Omental fat pad (tissue), 4 donors: ENCODE results near the gene ADAM11. TPM values are rescaled to one million over a fixed set of nuclear protein-coding genes. Genes with fewer than 3 reads are reported as not detected.
A peak's percentile ranks its signal among the peaks of the same experiment; 100 is the strongest.

ENCODE experiments used
- ATAC-seq: fragments of 150-250 bp; one replicate; pipeline ENCODE4 v1.9.1; 2016; ENCODE audit warnings: mild to moderate bottlenecking, moderate library complexity; ENCODE audit not compliant: low FRiP score
- DNase-seq: peaks from one replicate; pipeline ENCODE4 v3.0.0-alpha.2; 2019; ENCODE audit warnings: low spot score
- total RNA-seq, 4 donors: library from RNA; depleted of rRNA; stranded (reverse); fragments of >200 nt; gene quantifications; one replicate each; pipeline ENCODE4 v1.1.0, GENCODE V29; 2016
- TF ChIP-seq, protein P1 (sequence below), 3 donors: fragments of 450-650 bp; IDR thresholded peaks; one replicate each; pipeline ENCODE4 v1.5.1; 2016 to 2017; ENCODE audit warnings: antibody characterized with exemption in 3 of 3, mild to moderate bottlenecking in 3 of 3, moderate library complexity in 2 of 3

Gene ADAM11
- total RNA-seq, 4 donors from 2014 or later, result 0.19 to 0.72 (median 0.50) TPM

DNA sequence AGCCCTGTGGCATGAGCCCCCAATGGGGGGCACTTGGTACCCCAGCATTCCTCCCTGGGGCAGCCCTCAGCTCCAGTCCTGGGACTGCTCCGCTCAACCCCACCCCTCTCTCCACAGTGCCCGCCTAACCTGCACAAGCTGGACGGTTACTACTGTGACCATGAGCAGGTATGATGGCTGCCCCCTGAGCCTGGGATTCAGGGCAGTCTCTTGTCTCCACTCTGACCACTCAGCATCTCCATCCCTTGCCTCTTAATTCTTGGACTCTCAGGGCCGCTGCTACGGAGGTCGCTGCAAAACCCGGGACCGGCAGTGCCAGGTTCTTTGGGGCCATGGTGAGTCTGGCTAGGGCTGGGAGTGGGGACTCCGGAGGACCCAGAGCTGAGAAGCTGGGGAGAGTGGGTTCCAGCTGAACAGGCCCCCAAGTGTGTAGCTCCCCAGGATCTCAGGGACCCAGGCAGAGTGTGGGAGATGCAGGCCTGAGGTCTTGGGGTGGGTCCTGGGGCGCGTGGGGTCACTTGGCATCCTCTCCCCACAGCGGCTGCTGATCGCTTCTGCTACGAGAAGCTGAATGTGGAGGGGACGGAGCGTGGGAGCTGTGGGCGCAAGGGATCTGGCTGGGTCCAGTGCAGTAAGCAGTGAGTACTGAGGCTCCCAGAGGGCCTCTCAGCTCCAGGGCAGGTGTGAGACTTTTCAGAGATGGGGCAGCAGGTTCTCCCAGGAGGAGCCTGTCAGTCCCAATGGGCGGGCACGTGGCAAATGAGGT is 18.0 kb downstream of the ADAM11 start:
- DNase-seq, result no peak
- ATAC-seq, result no peak
- TF ChIP-seq, protein P1, sequence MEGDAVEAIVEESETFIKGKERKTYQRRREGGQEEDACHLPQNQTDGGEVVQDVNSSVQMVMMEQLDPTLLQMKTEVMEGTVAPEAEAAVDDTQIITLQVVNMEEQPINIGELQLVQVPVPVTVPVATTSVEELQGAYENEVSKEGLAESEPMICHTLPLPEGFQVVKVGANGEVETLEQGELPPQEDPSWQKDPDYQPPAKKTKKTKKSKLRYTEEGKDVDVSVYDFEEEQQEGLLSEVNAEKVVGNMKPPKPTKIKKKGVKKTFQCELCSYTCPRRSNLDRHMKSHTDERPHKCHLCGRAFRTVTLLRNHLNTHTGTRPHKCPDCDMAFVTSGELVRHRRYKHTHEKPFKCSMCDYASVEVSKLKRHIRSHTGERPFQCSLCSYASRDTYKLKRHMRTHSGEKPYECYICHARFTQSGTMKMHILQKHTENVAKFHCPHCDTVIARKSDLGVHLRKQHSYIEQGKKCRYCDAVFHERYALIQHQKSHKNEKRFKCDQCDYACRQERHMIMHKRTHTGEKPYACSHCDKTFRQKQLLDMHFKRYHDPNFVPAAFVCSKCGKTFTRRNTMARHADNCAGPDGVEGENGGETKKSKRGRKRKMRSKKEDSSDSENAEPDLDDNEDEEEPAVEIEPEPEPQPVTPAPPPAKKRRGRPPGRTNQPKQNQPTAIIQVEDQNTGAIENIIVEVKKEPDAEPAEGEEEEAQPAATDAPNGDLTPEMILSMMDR (IDR thresholded peaks at IDR 0.05), result no peak

DNA sequence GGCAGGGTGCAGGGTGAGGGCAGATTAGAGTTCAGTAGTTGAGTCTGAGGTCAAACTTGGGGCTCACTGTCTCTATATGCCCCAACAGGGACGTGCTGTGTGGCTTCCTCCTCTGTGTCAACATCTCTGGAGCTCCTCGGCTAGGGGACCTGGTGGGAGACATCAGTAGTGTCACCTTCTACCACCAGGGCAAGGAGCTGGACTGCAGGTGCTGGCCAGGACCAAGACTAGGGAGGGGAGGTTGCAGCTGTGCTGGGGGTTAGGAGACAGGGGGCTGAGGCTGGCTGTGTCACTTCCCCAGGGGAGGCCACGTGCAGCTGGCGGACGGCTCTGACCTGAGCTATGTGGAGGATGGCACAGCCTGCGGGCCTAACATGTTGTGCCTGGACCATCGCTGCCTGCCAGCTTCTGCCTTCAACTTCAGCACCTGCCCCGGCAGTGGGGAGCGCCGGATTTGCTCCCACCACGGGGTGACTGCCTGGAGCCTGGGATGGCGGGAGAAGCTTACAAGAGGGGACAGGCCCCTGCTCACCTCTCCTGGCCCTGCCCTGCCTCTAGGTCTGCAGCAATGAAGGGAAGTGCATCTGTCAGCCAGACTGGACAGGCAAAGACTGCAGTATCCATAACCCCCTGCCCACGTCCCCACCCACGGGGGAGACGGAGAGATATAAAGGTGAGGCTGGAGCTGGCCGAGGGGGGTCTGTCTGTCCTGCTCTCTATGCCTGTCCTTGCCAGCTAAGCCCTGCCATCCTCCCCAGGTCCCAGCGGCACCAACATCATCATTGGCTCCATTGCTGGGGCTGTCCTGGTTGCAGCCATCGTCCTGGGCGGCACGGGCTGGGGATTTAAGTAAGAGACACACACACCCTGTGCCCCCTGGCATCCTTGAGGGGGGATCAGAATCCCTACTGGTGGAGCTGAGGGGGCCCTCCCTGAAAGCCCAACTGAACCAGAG is 18.9 kb downstream of the ADAM11 start:
- ATAC-seq, result no peak
- TF ChIP-seq, protein P1 (IDR thresholded peaks at IDR 0.05), result no peak

DNA sequence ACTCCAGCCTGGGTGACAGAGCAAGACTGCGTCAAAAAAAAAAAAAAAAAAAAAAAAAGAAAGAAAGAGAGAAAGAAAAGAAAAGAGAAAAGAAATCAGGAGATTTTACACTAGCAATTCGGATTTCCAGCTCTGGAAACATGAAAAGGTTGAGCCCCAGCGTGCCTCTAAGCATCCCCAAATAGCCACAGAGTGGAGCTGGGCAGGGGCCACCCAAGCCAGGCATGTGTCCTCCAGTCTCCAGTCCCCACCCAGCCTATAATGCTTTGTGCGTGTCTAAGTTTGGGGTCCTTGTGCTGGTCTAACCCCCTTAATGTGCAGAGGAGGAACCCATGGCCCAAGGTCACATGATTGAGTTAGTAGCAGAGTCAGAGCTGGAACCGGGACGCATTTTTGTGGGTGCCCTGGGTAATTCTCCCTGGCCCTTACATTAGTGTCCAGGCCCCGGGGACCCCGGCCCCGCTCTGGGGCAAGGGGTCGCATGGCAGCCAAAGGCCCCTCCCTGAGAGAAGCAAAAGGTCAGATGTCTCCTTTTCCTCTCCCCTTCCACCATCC is 19.9 kb downstream of the ADAM11 start:
- no peak for ATAC-seq
- TF ChIP-seq, protein P1 (IDR thresholded peaks at IDR 0.05), result no peak
- DNase-seq, result no peak

More for the DNA sequence above, 18.9 kb downstream of the ADAM11 start:
- no peak for DNase-seq

DNA sequence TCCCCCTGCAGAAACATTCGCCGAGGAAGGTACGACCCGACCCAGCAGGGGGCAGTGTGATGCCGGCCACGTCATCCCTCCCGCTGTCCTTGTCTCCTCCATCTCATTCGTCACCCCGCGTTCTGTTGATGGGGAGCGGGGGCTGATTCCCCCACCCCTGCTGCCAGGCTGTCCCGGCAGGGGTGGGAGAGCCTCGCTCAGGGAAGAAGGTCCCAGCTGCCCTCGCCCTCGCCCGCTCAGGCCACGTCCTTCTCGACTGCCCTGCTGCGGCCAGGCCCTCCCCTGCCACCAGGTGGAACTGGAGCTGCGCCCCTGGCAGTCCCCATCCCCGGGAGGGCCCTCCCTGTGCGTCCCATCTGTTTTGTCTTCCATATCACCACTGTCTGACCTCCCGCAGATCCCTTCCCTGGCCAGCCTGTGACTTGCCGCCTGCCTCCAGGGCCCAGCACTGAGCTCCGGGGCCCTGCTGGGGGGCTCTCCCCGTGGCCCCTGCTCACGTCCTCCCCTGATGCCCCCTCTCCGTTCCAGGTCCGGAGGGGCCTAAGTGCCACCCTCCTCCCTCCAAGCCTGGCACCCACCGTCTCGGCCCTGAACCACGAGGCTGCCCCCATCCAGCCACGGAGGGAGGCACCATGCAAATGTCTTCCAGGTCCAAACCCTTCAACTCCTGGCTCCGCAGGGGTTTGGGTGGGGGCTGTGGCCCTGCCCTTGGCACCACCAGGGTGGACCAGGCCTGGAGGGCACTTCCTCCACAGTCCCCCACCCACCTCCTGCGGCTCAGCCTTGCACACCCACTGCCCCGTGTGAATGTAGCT is 20.6 kb downstream of the ADAM11 start:
- ATAC-seq (peak; percentile 36), DNase-seq (peak; percentile 58)
- TF ChIP-seq, protein P1 (IDR thresholded peaks at IDR 0.05), result peak in 1 of 3 donors; percentile 40

DNA sequence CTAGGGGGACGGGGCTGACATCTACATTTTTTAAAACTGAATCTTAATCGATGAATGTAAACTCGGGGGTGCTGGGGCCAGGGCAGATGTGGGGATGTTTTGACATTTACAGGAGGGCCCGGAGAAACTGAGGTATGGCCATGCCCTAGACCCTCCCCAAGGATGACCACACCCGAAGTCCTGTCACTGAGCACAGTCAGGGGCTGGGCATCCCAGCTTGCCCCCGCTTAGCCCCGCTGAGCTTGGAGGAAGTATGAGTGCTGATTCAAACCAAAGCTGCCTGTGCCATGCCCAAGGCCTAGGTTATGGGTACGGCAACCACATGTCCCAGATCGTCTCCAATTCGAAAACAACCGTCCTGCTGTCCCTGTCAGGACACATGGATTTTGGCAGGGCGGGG is 21.4 kb downstream of the ADAM11 start:
- TF ChIP-seq, protein P1 (IDR thresholded peaks at IDR 0.05), result no peak
- no peak for ATAC-seq
- DNase-seq, result no peak

DNA sequence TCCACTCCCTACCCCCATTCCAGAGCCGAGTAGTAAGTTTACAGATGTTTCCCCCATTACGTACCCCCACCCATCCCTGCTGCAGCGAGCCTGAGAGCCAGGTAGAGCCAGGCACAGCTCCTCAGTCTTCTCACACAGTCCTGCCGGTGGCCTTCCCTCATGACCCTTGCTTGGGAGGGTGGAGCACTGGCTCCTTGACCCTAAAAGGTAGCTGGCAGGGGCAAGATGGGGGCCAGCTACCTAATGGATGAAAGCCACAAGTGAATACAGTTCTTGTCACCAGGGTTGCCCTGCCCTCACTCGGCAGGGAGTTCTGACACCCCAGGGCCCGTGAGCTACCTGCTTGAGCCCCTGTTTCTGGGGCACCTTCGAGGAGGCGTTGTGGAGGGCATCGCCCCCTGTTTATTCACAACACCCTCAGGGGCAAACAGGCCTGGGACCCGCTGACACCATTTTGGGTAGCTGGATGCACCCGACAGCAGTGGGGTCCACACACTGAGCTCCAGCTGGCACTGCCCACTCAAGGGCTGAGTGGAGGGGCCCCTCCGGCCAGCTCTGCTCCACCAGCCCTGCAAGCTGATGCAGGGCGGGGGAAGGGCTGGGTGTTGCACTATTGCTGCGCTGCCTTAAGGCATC is 22.2 kb downstream of the ADAM11 start:
- DNase-seq, result no peak

More for the DNA sequence above, 22.2 kb downstream of the ADAM11 start:
- ATAC-seq, result no peak
- TF ChIP-seq, protein P1 (IDR thresholded peaks at IDR 0.05), result no peak
